HepG2 (cell line): Measurements from ENCODE around the gene MAGEA10. TPM values are rescaled to one million over a fixed set of nuclear protein-coding genes. Genes with fewer than 3 reads are reported as not detected.

Source experiments
- polyA plus RNA-seq, 8 experiments: library from polyadenylated mRNA; depleted of rRNA in 3 of 8; stranded (reverse) in 7 of 8; unstranded in 1 of 8; fragments of >200 nt; fragmentation: Illumina TruSeq in 4 of 8; extraction: Trizol in 4 of 8; gene quantifications; 2 replicates each; pipeline versions ENCODE4 v1.2.1 to v1.2.3, GENCODE V29; 2011 to 2016; ENCODE audit warnings: low read depth in 4 of 8, missing spikeins in 1 of 8, mixed read lengths in 1 of 8; ENCODE audit not compliant: insufficient read depth in 1 of 8
- total RNA-seq, 5 experiments: library from RNA; depleted of rRNA; stranded (reverse); fragments of >200 nt; fragmentation: Illumina TruSeq; extraction: Trizol; gene quantifications; 2 replicates each; pipeline ENCODE4 v1.2.3, GENCODE V29; 2016; ENCODE audit warnings: low read depth in 1 of 5
- TF ChIP-seq, protein P1 (sequence below), 2 experiments: sonication (generic) in 1 of 2; formaldehyde crosslinking in 1 of 2; IDR thresholded peaks; 2 replicates each; pipeline versions ENCODE4 v1.4.0 to v1.6.1; 2016 to 2020; ENCODE audit warnings: borderline replicate concordance in 1 of 2, low read depth in 1 of 2, mild to moderate bottlenecking in 1 of 2, missing genetic modification reagents in 1 of 2

Gene MAGEA10
- total and polyA plus RNA-seq, 2 of the 13 experiments (the other 11 are each of a cell fraction or from before 2014, with no cell fraction given) = not detected

DNA sequence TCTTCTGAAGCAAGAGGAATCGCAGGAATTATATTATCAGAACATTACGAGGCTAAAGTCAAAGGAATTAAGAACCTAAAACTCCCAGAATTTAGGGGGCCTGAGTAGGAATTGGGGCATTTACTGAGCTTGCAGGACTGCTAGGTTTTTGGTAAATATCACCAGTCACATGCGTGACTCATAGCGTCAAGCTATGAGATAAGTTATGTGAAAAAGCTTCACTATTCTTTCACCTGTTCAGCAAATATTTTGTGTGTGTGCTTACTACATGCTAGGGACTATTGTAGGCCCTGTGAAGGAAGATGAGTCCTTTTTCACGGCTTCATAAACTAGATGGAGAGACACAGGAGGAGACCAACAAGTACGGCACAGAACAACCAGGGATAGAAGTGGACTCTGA, 52.2 kb downstream of the MAGEA10 start (continued):
- TF ChIP-seq, protein P1, sequence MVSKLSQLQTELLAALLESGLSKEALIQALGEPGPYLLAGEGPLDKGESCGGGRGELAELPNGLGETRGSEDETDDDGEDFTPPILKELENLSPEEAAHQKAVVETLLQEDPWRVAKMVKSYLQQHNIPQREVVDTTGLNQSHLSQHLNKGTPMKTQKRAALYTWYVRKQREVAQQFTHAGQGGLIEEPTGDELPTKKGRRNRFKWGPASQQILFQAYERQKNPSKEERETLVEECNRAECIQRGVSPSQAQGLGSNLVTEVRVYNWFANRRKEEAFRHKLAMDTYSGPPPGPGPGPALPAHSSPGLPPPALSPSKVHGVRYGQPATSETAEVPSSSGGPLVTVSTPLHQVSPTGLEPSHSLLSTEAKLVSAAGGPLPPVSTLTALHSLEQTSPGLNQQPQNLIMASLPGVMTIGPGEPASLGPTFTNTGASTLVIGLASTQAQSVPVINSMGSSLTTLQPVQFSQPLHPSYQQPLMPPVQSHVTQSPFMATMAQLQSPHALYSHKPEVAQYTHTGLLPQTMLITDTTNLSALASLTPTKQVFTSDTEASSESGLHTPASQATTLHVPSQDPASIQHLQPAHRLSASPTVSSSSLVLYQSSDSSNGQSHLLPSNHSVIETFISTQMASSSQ (IDR thresholded peaks at IDR 0.05; ENCODE audit: low read depth) = no peak
- TF ChIP-seq, protein P1 (CRISPR knock-in tag; IDR thresholded peaks at IDR 0.05; ENCODE audit: borderline replicate concordance) = no peak

Other genes with a start within 250 kb of the MAGEA10 start
- not detected in 2 replicates for gene MAGEA4, start 225.7 kb downstream of the MAGEA10 start, total RNA-seq (2016; rRNA removed; fragmentation: Illumina TruSeq; extraction: Trizol)
- not detected in 2 replicates for gene MAGEA4, start 225.7 kb downstream of the MAGEA10 start, polyA plus RNA-seq (2011; rRNA removed)
- 2.6 and 12.2 TPM in 2 replicates for gene GABRE, start 163.9 kb downstream of the MAGEA10 start, total RNA-seq (2016; rRNA removed; fragmentation: Illumina TruSeq; extraction: Trizol)
- 63.7 and 66.2 TPM in 2 replicates for gene GABRE, start 163.9 kb downstream of the MAGEA10 start, polyA plus RNA-seq (2011; rRNA removed)